Measurements from ENCODE around the gene ZNF423.

GRCh38 chr16:49789616-49790015 is 66.3 kb downstream of the ZNF423 start:
- no peak for TF ChIP-seq CTCF (IDR thresholded peaks at IDR 0.05; ENCODE audit: low read length)
- TF ChIP-seq EZH2 (IDR thresholded peaks at IDR 0.05; ENCODE audit: borderline replicate concordance, low read length) = no peak
